ENCODE data around the gene ARL4D. TPM values are rescaled to one million over a fixed set of nuclear protein-coding genes. Genes with fewer than 3 reads are reported as not detected.
A peak's percentile ranks its signal among the peaks of the same experiment; 100 is the strongest.

The ARL4D gene
- total and polyA plus RNA-seq, 2 of the 8 experiments (the other 6 are each of a cell fraction or from before 2014, with no cell fraction given) = 8.4 to 9.2 TPM

DNA sequence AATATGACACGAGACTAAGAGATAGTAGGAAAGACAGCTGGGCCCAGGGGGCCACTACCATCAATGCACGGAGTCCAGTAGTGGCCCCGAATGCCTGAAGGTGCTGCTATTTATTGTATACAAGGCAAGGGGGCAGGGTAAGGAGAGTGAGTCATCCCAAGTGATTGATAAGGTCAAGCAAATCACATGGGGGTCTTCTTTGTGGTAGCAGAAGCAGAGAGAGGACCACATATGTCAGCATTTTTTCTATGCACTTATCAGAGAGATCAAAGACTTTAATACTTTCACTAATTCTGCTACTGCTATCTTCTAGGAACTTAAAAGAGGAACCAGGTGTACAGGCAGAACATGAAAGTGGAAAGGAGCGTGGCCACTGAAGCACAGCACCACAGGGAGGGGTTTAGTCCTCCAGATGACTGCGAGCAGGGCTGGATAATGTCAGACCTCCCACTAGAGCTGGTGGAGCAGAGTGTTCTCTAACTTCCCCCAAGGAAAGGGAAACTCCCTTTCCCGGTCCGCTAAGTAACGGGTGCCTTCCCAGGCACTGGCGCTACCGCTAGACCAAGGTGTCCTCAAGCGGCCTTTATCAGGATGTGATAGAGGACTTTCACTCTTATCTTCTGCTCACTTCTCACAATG lies 26.4 kb upstream of the ARL4D start:
- no peak overlapping the region; the same call in 1 of the 2 replicates for H3K18ac ChIP-seq (ENCODE audit: extremely low read depth, low read length)
- DNase-seq (ENCODE audit: low read depth in 1 of 2, low spot score in 2 of 2) (no peak), FAIRE-seq (no peak)
- no peaks in the 10 kb centered on the region for H3K27me3 ChIP-seq (replicated peaks in 1 of 4; ENCODE audit: control insufficient read depth in 3 of 4, extremely low read depth in 1 of 4, insufficient read depth in 3 of 4, low read length in 3 of 4)
- no peak overlapping the region for H4K8ac ChIP-seq (ENCODE audit: extremely low read depth, insufficient read depth, low read length)
- no peak overlapping the region for H3K9ac ChIP-seq (replicated peaks in 1 of 4; ENCODE audit: extremely low read depth in 1 of 4, low read depth in 3 of 4, low read length in 3 of 4)
- no peak overlapping the region for H2BK20ac ChIP-seq (ENCODE audit: low read length)
- H3K9me3 ChIP-seq (ENCODE audit: insufficient read depth in 2 of 2, low read depth in 1 of 2, low read length in 1 of 2) = no peaks in the 10 kb centered on the region
- H3K14ac ChIP-seq (ENCODE audit: insufficient read length) = no peak overlapping the region
- no peak overlapping the region for H3K4me3 ChIP-seq (ENCODE audit: extremely low read depth in 1 of 4, insufficient read depth in 2 of 4, low read depth in 3 of 4, low read length in 4 of 4)
- POLR2A ChIA-PET (ENCODE audit: partially characterized antibody) = interaction anchor here (1.1 to 9.0 kb wide), 4 partner anchors 11 to 111 kb away, joined by 3 to 184 read pairs (median 32); partner anchors contain the start of genes ARL4D and DHX8
- peaks cover 2 to 4% (median 3%) of the 10 kb centered on the region in 4 experiments; a peak in 6 of 7 replicates for H3K4me1 ChIP-seq (replicated peaks in 1 of 4; ENCODE audit: control insufficient read depth in 3 of 4, insufficient read depth in 4 of 4, low read length in 3 of 4)
- H2BK5ac ChIP-seq (ENCODE audit: low read depth, low read length) = no peak overlapping the region
- H3K36me3 ChIP-seq (ENCODE audit: control insufficient read depth in 2 of 4, insufficient read depth in 4 of 4, low read length in 3 of 4) = no peaks in the 10 kb centered on the region
- H3K23me2 ChIP-seq (ENCODE audit: low read depth, low read length) = peaks cover 5% of the 10 kb centered on the region
- no peak overlapping the region for H2AFZ ChIP-seq (ENCODE audit: low read length)
- H4K5ac ChIP-seq (ENCODE audit: insufficient read length, low read depth, low read length) = no peak overlapping the region
- H3K56ac ChIP-seq (replicated peaks; ENCODE audit: insufficient read length, low read depth, low read length) = no peak overlapping the region
- H3K4ac ChIP-seq (replicated peaks; ENCODE audit: insufficient read length, low read depth, low read length) = no peak overlapping the region
- H2AK5ac ChIP-seq (ENCODE audit: low read depth, low read length) = 0 out of 2 replicates have a peak overlapping the region, but pooled peaks have one; percentile 53
- CTCF ChIA-PET (ENCODE audit: partially characterized antibody) = interaction anchor here (0.8 to 1.7 kb wide), 6 partner anchors 16 to 31 kb away, joined by 3 to 6 read pairs (median 4); no protein-coding TSS in a partner anchor
- H4K20me1 ChIP-seq (replicated peaks in 1 of 2; ENCODE audit: control insufficient read depth in 1 of 2, insufficient read depth in 2 of 2, low read length in 2 of 2) = no peaks in the 10 kb centered on the region
- H2BK15ac ChIP-seq (ENCODE audit: low read length) = peak overlapping the region; percentile 40; the same call in 1 of the 2 replicates
- H3K79me2 ChIP-seq (ENCODE audit: control insufficient read depth in 1 of 2, insufficient read depth in 2 of 2, low read length in 2 of 2) = no peaks in the 10 kb centered on the region
- no peak overlapping the region for H4K91ac ChIP-seq (replicated peaks; ENCODE audit: insufficient read length, low read length)
- H2BK12ac ChIP-seq (ENCODE audit: low read depth, low read length) = no peak overlapping the region
- no peaks in the 10 kb centered on the region for H3K79me1 ChIP-seq (ENCODE audit: low read depth, low read length)
- H2BK120ac ChIP-seq (replicated peaks; ENCODE audit: low read depth, low read length) = no peak overlapping the region
- no peak overlapping the region for H3K27ac ChIP-seq (ENCODE audit: low read depth, low read length)
- H3K23ac ChIP-seq (ENCODE audit: insufficient read length) = no peak overlapping the region
- H3K4me2 ChIP-seq (ENCODE audit: insufficient read depth in 1 of 2, low read depth in 2 of 2, low read length in 2 of 2) = no peak overlapping the region
- WGBS, 2 experiments (ENCODE audit: extremely low coverage in 1 of 2, insufficient coverage in 1 of 2, insufficient read length in 1 of 2, insufficient replicate concordance in 2 of 2, low coverage in 1 of 2, low lambda C conversion rate in 2 of 2, missing lambda C conversion rate in 1 of 2) = 93% methylated on average over 11 of the region's 11 CpGs; no CpG with 5 or more reads in 1 of the 2 experiments
- TF ChIP-seq FOSL1 (IDR thresholded peaks at IDR 0.05; ENCODE audit: insufficient read depth, low read depth, low read length) (no peak), CEBPB (IDR thresholded peaks at IDR 0.05; ENCODE audit: low read depth, low read length) (no peak), RAD21 (IDR thresholded peaks at IDR 0.05 in 1 of 2, conservative IDR thresholded peaks at IDR 0.05 in 1 of 2; ENCODE audit: low read depth in 2 of 2, low read length in 2 of 2) (no peak), EP300 (IDR thresholded peaks at IDR 0.05; ENCODE audit: borderline replicate concordance in 1 of 2, low read depth in 2 of 2, low read length in 2 of 2) (no peak), JUN (IDR thresholded peaks at IDR 0.05; ENCODE audit: low read depth, low read length) (no peak), BACH1 (IDR thresholded peaks at IDR 0.05; ENCODE audit: low read length) (no peak), TAF1 (IDR thresholded peaks at IDR 0.05; ENCODE audit: low read depth, low read length) (no peak), ZNF274 (IDR thresholded peaks at IDR 0.05; ENCODE audit: borderline replicate concordance, extremely low read depth, low read length) (no peak), GTF2F1 (IDR thresholded peaks at IDR 0.05; ENCODE audit: borderline replicate concordance, low read depth, low read length) (no peak)
- TF ChIP-seq, protein P1, sequence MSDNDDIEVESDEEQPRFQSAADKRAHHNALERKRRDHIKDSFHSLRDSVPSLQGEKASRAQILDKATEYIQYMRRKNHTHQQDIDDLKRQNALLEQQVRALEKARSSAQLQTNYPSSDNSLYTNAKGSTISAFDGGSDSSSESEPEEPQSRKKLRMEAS (IDR thresholded peaks at IDR 0.05) = no peak
